SU-DHL-6 (cell line): Measurements from ENCODE around the gene PLK5.

Experiments used
- H2AFZ ChIP-seq: fragments of 200-600 bp; sonication (generic); 2 replicates; pipeline ENCODE4 v1.6.1; 2014; ENCODE audit warnings: low read depth, mild to moderate bottlenecking, moderate library complexity, mixed read lengths, antibody characterized with exemption, low read length; ENCODE audit not compliant: severe bottlenecking
- H3F3A ChIP-seq: fragments of 200-600 bp; shearing (Covaris generic); 2 replicates; pipeline ENCODE4 v1.6.0; 2016; ENCODE audit warnings: antibody characterized with exemption, mild to moderate bottlenecking; ENCODE audit not compliant: insufficient read depth
- H3K27ac ChIP-seq: fragments of 200-600 bp; sonication (generic); 2 replicates; pipeline ENCODE4 v1.5.1; 2016; ENCODE audit warnings: low read depth, mild to moderate bottlenecking, low read length, moderate library complexity, mixed read lengths
- H3K27me3 ChIP-seq: fragments of 200-600 bp; sonication (generic), shearing (Covaris generic); 2 replicates; pipeline ENCODE4 v1.6.0; 2014; ENCODE audit warnings: mild to moderate bottlenecking, low read length
- H3K36me3 ChIP-seq: fragments of 200-600 bp; sonication (generic); 2 replicates; pipeline ENCODE4 v1.6.1; 2014; ENCODE audit warnings: mild to moderate bottlenecking, low read length, mixed read lengths
- H3K4me2 ChIP-seq: fragments of 300-600, 200-600 bp; shearing (Covaris generic), sonication (generic); 2 replicates; pipeline ENCODE4 v1.6.0; 2014; ENCODE audit warnings: low read length, low read depth, mild to moderate bottlenecking; ENCODE audit not compliant: poor library complexity, severe bottlenecking
- H3K4me3 ChIP-seq: fragments of 200-600 bp; sonication (generic); 2 replicates; pipeline ENCODE4 v1.5.1; 2014; ENCODE audit warnings: antibody characterized with exemption, low read length, mild to moderate bottlenecking, mixed read lengths; ENCODE audit not compliant: insufficient read depth, poor library complexity, severe bottlenecking
- H3K79me2 ChIP-seq: fragments of 200-600 bp; sonication (generic); 2 replicates; pipeline ENCODE4 v1.6.1; 2014; ENCODE audit warnings: mild to moderate bottlenecking, low read length, moderate library complexity; ENCODE audit not compliant: insufficient read depth
- H3K9ac ChIP-seq: fragments of 200-600 bp; sonication (generic); 2 replicates; pipeline ENCODE4 v1.7.0; 2014; ENCODE audit warnings: mild to moderate bottlenecking, low read length
- H3K9me2 ChIP-seq: fragments of 200-600 bp; sonication (generic); replicated peaks from 2 replicates; pipeline ENCODE4 v1.6.1; 2014; ENCODE audit warnings: low read length; ENCODE audit not compliant: insufficient read depth
- H3K9me3 ChIP-seq: fragments of 200-600 bp; sonication (generic); 2 replicates; pipeline ENCODE4 v1.6.1; 2014; ENCODE audit warnings: low read length, mixed read lengths; ENCODE audit not compliant: insufficient read depth
- H4K20me1 ChIP-seq: fragments of 200-600 bp; sonication (generic); 2 replicates; pipeline ENCODE4 v1.6.1; 2014; ENCODE audit warnings: low read depth, mild to moderate bottlenecking, antibody characterized with exemption, low read length, moderate library complexity, mixed read lengths
- CTCF ChIP-seq: fragments of 200-600 bp; sonication (generic); IDR thresholded peaks from one replicate; pipeline ENCODE4 v1.5.1; 2017; ENCODE audit warnings: antibody characterized with exemption, mild to moderate bottlenecking, low read length, moderate library complexity; ENCODE audit not compliant: insufficient read depth, poor library complexity, severe bottlenecking
- EZH2phosphoT487 ChIP-seq: fragments of 200-600 bp; sonication (generic), shearing (Covaris generic); conservative IDR thresholded peaks from 2 replicates; pipeline ENCODE4 v1.6.1; 2018; ENCODE audit warnings: mild to moderate bottlenecking, antibody characterized with exemption, low read length, moderate library complexity, mixed read lengths

The PLK5 gene

GRCh38 chr19:1524287-1524971, 552 bp downstream of the PLK5 start:
- H3K4me2 ChIP-seq = no peak overlapping the region
- H3K9ac ChIP-seq = no peak overlapping the region
- no peaks in the 10 kb centered on the region for H3K79me2 ChIP-seq
- H4K20me1 ChIP-seq = no peaks in the 10 kb centered on the region
- no peaks in the 10 kb centered on the region for H3K27me3 ChIP-seq
- no peaks in the 10 kb centered on the region for H3K9me3 ChIP-seq
- TF ChIP-seq EZH2phosphoT487 (no peak), CTCF (no peak)
- no peak overlapping the region for H3K27ac ChIP-seq
- H3K9me2 ChIP-seq = no peaks in the 10 kb centered on the region
- H3K4me3 ChIP-seq = no peak overlapping the region
- H3F3A ChIP-seq = no peaks in the 10 kb centered on the region
- no peak overlapping the region for H2AFZ ChIP-seq
- H3K36me3 ChIP-seq = no peaks in the 10 kb centered on the region

GRCh38 chr19:1524972-1525325, 1.1 kb downstream of the PLK5 start:
- TF ChIP-seq EZH2phosphoT487 (no peak), CTCF (no peak)
- H3K79me2 ChIP-seq = no peaks in the 10 kb centered on the region
- H3K4me2 ChIP-seq = no peak overlapping the region
- H3K9me2 ChIP-seq = no peaks in the 10 kb centered on the region
- no peak overlapping the region for H3K4me3 ChIP-seq
- H2AFZ ChIP-seq = no peak overlapping the region
- no peaks in the 10 kb centered on the region for H4K20me1 ChIP-seq
- H3K9me3 ChIP-seq = no peaks in the 10 kb centered on the region
- no peak overlapping the region for H3K27ac ChIP-seq
- H3K27me3 ChIP-seq = no peaks in the 10 kb centered on the region
- no peak overlapping the region for H3K9ac ChIP-seq
- H3K36me3 ChIP-seq = no peaks in the 10 kb centered on the region
- no peaks in the 10 kb centered on the region for H3F3A ChIP-seq

- Histone ChIP-seq H4K20me1 (no peaks in the 10 kb centered on the region), H3K4me3 (no peak overlapping the region), H3K9me3 (no peaks in the 10 kb centered on the region), H3F3A (no peaks in the 10 kb centered on the region), H3K27me3 (no peaks in the 10 kb centered on the region), H3K79me2 (no peaks in the 10 kb centered on the region), H3K9me2 (no peaks in the 10 kb centered on the region), H3K4me2 (no peak overlapping the region), H3K27ac (no peak overlapping the region), H3K9ac (no peak overlapping the region), H3K36me3 (no peaks in the 10 kb centered on the region), H2AFZ (no peak overlapping the region)
- TF ChIP-seq EZH2phosphoT487 = no peak
- no peak for TF ChIP-seq CTCF
These were observed 1.5 kb downstream of the PLK5 start for GRCh38 chr19:1525343-1525742.
